ENCODE measurements around the gene CCL26. TPM values are rescaled to one million over a fixed set of nuclear protein-coding genes. Genes with fewer than 3 reads are reported as not detected.

Gene CCL26
- total and polyA plus RNA-seq, 2 experiments from 2014 or later = not detected

GRCh38 chr7:75738975-75739795 is 32.8 kb downstream of the CCL26 start:
- peak overlapping the region; percentile 98 for H3K4me3 ChIP-seq
- peak; percentile 100 for DNase-seq (ENCODE audit: low read depth in 1 of 2, low spot score in 1 of 2)
- H3K27ac ChIP-seq = peak overlapping the region; percentile 13
- H3K9me3 ChIP-seq (ENCODE audit: low read depth) = no peaks in the 10 kb centered on the region
- H3K27me3 ChIP-seq = no peaks in the 10 kb centered on the region
- TF ChIP-seq CTCF (IDR thresholded peaks at IDR 0.05; ENCODE audit: low read depth, low read length) = no peak
- H3K4me1 ChIP-seq (ENCODE audit: low read depth) = peaks cover 7% of the 10 kb centered on the region
- H3K36me3 ChIP-seq = no peaks in the 10 kb centered on the region

GRCh38 chr7:75738604-75738974 is 33.4 kb downstream of the CCL26 start, which contains the start of gene HIP1:
Gene HIP1, minus strand, starts transcription at chr7:75738941. Its CDS starts 21 bp downstream, at chr7:75738920.
- Histone ChIP-seq H3K36me3 (no peaks in the 10 kb centered on the region), H3K27me3 (no peaks in the 10 kb centered on the region), H3K4me3 (peak within 1 kb of the TSS; percentile 98), H3K4me1 (ENCODE audit: low read depth) (peaks cover 7% of the 10 kb centered on the region), H3K9me3 (ENCODE audit: low read depth) (no peaks in the 10 kb centered on the region), H3K27ac (peak within 1 kb of the TSS; percentile 13)
- DNase-seq (ENCODE audit: low read depth in 1 of 2, low spot score in 1 of 2) = no peak
- TF ChIP-seq CTCF (IDR thresholded peaks at IDR 0.05; ENCODE audit: low read depth, low read length) = no peak

- H3K36me3 ChIP-seq = no peaks in the 10 kb centered on the region
- DNase-seq (ENCODE audit: low read depth in 1 of 2, low spot score in 1 of 2) = peak; percentile 28 to 38
- H3K4me3 ChIP-seq = peak overlapping the region; percentile 98
- TF ChIP-seq CTCF (IDR thresholded peaks at IDR 0.05; ENCODE audit: low read depth, low read length) = no peak
- no peak overlapping the region for H3K27ac ChIP-seq
- no peaks in the 10 kb centered on the region for H3K9me3 ChIP-seq (ENCODE audit: low read depth)
- H3K27me3 ChIP-seq = no peaks in the 10 kb centered on the region
- peaks cover 7% of the 10 kb centered on the region for H3K4me1 ChIP-seq (ENCODE audit: low read depth)
Observed at GRCh38 chr7:75737856-75738603, 34.0 kb downstream of the CCL26 start.

- H3K27me3 ChIP-seq = no peaks in the 10 kb centered on the region
- DNase-seq (ENCODE audit: low read depth in 1 of 2, low spot score in 1 of 2) = no peak
- peaks cover 7% of the 10 kb centered on the region for H3K4me1 ChIP-seq (ENCODE audit: low read depth)
- H3K36me3 ChIP-seq = no peaks in the 10 kb centered on the region
- H3K27ac ChIP-seq = no peak overlapping the region
- H3K4me3 ChIP-seq = no peak overlapping the region
- H3K9me3 ChIP-seq (ENCODE audit: low read depth) = no peaks in the 10 kb centered on the region
- TF ChIP-seq CTCF (IDR thresholded peaks at IDR 0.05; ENCODE audit: low read depth, low read length) = no peak
Observed at GRCh38 chr7:75735581-75736350, 36.2 kb downstream of the CCL26 start.
